ENCODE data around the gene CHD9.
"Not testable (repeated sequence)": the region's sequence is repeated elsewhere in the genome, so short reads cannot be mapped to it uniquely, and the experiment has no call there.

- not testable (repeated sequence) for TF ChIP-seq CTCF (IDR thresholded peaks at IDR 0.05; ENCODE audit: poor library complexity, severe bottlenecking); EP300 (conservative IDR thresholded peaks at IDR 0.05; ENCODE audit: poor library complexity, severe bottlenecking); EZH2 (IDR thresholded peaks at IDR 0.05; ENCODE audit: borderline replicate concordance, insufficient read depth, low read length, poor library complexity, severe bottlenecking); POLR2AphosphoS5 (IDR thresholded peaks at IDR 0.05)
These were observed 223.7 kb downstream of the CHD9 start for GRCh38 chr16:53278498-53278897.

Measured in neural cell (in vitro differentiated cells).